Stimulated activated CD8-positive, alpha-beta memory T cell treated with anti-CD3 and anti-CD28 coated beads, Interleukin-2, amount 100 ng/mL, for 48 hours (primary cell): ENCODE results near the gene CKS1B.

Experiments used
- DNase-seq, 2 donors: peaks; one replicate each; pipeline ENCODE4 v3.0.0-alpha.2; 2020; ENCODE audit warnings: low read depth in 2 of 2

CKS1B gene

DNA sequence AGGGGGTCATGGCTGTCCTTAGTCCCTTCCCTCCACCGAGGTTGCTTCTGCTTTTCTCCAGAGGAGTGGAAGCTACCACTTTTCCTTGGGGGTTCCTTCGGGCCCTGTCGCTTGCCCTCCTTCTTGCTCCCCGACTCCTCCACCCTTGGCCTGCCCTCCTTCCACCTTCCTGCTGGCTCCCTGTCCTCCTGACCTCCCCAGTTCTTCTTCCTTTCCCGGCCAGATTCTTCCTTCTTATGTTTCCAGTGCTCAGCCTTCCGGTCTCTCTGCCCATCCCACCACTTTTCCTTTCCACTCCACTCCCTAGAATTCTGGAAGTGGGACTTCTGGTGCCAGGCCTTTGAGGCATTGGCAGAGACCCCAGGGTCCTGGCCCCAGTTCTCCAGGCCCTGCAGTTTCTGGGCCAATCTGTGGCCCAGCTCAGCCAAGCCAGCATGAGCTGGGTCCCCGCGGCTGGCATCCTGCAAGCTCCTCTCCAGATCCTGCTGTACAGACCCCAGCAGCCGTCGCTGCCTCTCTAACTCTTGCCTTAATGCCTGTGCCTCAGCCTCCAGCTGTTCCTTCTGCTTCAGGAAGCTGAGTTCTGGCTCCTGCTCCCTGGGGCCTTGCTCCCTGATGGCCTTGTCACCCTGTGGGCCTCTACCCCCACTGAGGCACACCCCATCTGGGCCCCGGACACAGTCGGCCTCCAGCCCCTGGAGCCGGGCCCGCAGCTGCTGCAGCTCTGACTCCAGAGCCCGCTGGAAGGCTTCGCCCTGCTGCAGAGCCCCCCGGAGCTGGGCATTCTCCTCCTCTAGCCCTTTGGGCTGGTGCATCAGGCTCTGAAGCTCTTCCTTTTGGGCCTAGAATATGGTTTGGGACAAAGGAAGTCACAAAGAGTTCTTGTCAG is 28.3 kb upstream of the CKS1B start:
- DNase-seq = no peak

DNA sequence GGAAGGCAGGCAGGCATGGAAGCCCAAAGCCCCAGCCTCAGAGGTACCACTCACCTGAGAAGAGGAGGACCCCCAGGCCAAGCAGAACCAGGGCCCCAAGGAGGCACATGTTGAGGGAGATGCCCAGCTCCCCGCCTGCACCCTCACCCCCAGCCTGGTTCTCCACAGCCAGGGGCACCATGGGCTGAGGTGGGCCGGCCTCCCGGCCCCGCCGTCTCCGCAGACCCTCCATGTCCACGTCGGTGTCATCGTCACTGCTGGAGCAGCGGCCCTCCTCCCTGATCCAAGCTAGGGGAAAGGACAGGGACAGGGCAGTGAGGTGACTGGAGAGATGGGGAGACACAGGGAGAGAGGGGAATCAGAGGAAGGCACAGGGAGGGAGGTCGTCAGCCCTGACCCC is 26.4 kb upstream of the CKS1B start:
- no peak for DNase-seq

DNA sequence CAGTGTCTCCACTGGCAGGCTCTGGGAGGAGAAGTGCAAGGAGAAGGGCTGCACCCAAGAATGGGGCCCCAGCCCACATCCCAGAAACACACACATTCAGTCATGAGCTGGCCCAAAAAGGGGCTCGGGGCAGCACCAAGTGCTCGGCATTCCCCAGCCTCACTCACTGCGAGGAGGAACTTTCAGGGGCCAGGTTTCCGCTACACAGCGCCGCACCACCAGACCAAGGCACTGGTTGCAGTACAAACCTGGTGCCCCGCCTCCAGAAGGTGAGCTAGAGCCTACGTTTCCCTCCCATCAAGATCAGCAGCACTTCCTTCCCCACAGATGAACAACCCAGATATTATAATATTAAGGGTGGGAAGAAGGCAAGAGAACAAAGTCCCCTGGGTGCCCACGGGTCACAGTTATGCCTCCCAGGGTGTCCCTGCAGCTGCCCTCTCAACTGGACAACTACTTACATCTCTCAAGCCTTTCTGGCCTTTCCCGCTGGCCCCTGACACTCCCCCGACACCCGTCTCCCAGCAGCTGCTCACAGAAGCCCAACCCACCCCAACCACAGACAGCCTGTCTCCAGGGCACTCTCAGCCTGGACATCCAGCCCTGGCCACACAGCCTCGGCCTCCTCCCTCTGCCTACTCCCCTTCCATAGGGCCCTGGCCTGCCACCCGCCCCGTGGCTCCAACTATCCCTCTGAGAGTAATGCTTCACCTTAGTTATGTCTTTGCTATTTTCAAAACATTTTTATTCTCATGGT is 22.4 kb upstream of the CKS1B start:
- DNase-seq = peak; percentile 30 to 47

DNA sequence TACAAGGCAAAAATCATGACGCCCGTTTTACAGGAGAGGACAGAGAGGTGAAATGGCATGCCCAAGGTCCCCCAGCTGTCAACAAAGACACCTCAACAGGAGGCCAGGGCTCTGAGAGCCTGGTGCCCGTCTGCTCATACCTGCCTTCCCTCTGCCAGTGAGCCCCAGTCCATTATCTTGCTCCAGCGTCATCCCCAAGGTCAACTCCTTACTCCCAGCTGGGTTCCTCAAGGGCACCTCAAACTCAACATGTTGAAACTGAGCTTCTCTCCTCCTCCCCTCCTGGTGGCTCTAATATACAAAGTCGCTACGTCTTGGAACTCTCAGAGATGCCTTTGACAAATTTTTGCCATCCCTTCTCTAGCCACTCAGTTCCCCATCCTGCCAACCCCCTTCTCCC is 21.8 kb upstream of the CKS1B start:
- DNase-seq = no peak

DNA sequence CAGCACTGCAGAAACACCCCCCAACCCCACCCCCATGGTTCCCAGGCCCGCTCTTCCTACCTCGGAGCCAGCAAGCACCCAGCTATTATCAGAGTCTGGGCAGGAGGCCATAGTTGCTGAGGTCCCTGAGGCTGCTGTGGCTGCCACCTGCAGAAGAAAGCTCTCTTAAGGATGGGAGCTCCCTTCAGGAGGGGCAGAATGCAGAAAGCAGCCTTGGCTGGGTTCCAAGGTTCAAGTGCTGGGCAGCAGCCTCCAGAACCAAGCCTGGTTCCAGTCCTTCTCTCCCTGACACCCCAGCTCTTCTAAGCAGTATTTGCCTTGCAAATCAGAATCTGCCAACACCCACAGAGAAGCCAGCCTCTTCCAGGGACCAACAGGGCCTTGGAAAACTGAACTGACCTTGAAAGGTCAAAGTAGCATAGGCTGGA is 20.9 kb upstream of the CKS1B start:
- DNase-seq = no peak

DNA sequence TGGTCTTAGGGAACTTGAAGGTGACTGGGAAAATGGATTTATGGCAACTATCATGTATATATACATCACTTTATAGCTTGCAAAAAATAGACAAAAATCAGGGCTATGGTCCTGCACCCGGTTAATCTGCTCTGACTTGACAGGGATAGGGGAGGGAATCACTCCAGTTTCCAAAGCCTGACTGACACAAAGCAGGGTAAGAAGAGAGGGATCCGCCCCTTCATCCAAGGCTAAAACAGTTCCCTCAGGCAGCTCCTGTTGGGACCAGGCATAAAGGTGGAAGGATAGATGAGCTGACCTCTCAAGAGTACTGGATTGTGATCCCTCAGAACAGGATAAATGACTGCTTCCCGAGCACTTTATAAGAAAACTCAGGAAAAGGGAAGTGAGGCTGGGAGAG is 19.9 kb upstream of the CKS1B start:
- no peak for DNase-seq

DNA sequence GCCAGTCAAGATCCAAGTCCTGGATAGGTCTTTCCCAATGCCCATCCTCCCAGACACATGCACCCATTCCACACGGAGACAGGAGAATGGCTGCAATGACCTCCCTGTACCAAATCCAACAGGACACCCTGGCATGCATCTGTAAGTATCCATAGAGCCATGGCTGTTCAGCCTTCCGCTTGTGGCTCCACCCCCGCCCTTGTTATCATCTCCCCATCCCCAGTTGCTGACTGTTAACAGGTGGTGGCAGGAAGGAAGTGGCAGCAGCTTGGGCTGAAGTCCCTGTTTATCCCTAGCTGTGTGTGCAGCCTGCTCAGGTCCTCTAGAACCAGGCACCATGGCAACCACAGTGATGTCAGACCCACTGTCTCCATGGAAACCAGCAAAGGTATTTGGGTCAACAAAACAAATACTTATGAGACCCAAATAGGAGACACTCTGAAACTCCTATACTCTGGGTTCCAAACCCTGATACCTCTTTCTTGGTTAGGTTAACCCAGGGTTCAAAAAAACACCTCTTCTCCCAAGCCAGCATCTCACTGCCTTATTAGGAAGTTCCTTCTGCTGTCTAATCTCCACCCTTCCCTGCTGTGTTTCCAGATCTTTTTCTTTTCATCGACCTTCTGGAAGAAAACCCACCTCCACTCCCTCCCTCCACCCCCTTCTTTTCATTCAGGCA is 19.3 kb upstream of the CKS1B start:
- peak; percentile 52 to 62 for DNase-seq

DNA sequence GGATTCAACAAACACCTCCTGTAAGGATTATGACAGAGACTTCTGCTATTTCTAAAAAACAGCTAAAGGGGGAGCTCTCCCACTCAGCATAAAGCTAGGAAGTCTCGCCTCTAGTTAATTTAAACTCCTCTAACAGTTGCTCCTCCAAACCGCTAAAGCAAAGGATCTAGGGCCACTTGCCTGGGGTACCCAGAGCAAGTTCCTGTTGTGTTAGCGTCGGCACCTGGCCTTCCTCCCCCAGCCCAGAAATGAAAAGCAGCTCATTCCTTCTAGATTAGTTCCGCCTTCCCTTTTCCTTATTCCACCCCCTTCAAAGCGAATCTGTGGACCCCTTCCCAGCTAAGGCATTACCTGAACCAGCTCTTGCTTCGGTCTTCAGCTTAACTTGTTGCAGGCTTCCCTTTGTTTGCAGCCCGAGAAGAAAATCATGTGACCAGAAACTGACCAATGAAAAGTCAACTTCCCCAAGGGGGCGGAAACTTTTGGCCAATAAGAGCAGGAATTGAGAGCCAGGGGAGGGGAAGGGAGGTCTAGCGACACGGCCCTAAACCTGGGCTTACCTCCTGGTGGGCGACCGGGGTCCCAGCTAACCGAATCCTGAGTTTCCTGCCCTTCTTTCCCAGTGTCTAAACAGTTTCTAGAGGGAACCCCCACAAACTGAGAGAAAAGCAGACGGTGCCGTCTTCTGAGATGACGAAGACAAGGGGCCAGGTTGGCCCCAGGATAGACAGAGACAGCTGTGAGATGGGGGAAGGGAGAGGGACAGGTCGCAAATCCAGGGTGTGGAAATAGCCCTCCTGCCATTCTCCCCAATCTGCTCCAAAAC is 18.6 kb upstream of the CKS1B start, which contains the start of gene PBXIP1:
TSS of gene PBXIP1 (minus strand) at position 382 of the 826 bp plus-strand sequence. CDS start 2,378 bp downstream, outside the sequence.
- DNase-seq = peak; percentile 27 to 58

DNA sequence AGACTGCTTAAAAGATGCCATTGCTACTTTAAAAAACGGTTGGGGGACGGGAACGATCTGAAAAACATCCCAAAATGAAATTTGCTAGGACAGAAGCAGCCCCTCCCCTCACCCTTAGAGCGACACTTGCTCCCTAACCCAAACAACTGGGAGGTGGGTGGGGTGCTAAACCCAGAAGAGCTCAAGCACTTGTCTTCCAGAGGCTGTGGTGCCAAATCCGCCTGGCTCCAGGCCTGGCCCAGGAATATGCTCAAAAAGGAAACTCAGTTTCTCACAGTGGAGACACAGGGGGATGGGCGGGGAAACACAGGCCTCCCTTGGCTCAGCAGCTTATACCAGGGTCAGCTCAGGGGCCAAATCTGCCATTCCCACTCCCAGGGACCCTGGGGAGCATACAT is 17.9 kb upstream of the CKS1B start:
- DNase-seq = no peak

DNA sequence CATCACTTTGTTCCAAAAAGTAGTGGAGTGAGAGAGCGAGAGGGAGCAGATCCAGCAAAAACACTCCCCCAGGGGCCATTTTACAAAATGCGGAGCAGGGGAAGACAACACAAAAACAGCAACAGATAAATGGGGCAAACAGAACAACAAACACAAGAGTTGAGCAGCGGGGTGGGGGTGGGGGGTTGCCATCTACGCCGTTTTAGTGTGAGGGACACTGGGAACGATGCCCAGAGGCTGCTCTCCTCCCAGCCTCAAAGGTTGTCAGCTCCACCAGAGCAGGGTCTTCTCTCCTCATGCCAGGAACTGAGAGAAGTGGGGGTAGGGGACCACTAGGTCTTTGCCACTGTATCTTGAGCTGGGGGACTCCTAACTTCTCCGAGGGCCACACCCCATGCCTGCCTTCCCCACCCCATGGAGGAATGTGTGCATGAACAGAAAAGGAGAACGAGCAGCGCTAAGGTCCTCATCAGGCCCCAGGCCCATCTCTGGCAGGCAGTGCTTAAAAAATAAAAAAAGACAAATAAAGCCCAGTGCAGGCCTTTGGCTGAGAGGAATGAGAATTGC is 17.3 kb upstream of the CKS1B start:
- no peak for DNase-seq

DNA sequence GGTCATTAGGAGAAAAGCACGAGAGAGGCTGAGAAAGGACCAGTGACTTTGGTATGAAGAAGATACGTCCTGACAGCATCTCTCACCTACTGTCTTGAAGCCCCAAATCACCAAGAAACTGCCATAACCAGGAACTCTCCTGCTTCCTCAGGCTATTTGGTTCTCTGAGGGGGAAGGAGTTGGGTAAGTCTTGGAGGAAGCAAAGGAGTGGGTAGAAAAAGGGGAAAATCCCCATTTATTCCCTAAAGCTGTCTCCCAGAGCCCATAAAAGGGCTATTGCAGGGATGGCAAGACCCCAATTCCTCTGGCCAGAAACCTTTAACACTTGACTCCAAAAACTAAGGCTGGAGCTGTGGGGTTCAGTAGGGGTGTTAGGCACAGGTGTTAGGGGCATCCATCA is 16.4 kb upstream of the CKS1B start:
- DNase-seq = no peak

DNA sequence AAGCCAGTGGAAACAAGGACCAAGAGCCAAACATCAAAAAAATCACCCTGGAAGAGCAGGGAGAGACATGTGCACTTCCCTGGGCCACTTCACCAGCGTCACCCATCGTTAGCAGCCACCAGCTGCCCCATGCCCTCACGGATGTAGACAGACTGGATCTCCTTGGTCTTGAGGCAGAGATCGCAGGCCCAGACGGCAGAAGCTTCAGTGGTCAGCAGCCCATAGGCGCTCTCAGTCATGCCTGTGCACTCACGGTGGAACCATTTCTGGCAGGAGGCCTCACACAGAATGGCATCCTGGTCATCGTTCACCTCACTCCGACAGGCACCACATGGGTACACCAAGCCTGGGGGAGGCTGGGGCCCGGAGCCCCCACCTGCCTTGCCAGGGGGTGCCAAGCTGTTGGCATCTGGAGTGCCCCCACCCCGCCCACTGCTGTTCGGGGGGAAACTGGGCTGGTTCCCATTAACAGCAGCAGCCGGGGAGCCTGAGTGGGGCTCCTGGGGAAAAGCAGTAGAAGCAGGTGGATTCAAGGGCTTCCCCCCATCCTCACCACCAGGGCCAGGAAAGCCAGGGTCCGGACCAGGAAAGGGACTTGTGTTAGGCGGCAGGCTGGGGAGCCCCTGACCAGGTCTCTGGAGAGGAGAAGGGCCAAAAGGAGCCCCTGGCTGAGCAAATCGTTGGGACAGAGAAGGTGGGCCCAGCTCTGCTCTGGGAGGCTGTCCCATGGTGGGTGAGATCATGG is 15.6 kb upstream of the CKS1B start:
- no peak for DNase-seq

DNA sequence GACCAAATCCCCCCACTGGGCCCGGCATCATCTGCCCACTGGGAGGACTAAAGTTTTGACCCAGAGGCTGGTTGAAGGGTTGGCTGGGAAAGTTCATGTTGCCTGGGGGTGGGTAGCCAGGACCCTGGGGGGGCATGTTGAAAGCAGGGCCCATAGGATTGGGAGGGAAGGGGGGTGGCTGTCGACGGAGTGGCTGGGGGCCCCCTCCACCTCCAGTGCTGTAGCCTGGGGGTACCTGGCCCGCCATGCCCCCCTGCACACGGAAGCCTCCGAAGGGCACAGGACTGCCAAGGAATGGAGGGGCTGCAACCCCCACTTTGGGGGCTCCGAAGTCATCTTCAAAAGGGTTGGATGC is 15.1 kb upstream of the CKS1B start:
- DNase-seq = no peak

DNA sequence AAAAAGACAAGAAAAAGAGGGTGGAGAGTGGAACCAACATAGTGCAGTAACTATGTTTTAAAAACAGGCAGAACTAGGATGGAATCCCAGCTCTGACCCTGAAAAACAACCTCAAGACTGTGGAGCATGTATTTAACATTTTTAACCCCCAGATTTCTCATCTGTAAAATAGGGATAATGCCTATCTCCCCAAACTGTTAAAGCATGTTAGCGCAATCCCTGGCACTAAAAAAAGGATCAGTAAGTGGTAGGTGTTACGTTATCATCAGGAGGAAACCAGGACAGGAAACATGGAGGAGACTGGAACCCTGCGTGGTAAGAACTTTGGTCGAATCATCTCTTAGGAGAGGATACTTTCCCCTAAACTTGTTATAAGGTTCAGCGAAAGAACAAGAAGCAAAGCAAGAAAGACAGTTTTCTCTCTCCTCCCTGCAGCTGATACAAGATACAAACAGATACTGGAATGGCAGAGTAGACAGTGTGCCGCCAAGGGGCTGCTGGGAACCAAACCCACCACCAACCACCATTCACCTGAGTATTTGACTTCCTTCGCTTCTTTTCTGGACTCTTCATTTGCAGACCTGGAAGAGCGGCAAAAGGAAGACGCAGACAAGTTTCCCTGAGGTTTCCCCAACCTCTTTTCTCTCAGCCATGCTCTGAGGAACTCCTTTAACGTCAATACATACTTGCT is 13.9 kb upstream of the CKS1B start:
- DNase-seq = no peak

DNA sequence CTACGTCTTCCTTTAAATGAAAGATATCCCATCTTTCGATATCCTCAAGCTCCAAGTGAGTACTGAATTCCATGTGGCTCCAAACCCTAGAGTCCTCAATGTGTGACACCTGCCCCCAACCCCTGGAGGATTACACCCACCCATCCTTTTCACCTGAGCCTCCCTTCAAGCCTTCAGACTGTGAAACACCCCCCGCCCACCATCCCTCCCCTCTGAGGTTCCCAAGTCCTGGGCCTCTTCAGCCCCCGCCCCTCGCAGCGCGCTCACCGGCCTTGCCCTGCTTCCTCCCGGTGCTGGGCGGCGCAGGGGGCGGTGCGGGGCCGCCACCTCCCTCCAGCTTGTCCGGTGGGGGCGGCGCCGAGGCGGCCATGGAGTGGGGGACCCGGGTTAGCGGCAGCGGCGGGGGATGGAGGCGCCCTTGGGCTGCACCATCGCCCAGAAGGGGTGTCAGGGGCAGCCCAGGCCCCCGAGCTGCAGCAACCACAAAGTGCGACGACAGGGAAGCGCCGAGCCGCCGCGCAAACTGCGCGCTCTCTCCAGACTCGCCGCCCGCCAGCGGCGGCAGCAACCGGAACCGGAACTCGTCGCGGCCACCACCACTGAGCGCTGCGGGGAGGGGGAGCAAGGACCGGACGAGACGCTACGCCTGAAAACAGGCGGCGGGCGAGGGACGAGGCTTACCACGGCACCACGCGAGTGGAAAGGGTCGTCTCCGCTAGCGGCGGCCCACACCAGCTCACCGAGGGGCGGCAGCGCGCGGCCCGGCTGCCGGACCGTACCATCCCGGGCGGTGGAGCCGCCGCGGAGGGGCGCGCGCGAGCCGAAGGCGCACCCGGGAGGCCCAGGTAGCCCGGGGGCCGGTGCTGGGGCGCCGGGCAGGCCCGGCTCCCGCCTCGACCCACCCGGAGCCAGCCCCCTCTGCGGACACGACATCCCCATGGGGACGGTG is 13.0 kb upstream of the CKS1B start, which contains the start of gene PYGO2:
TSS of gene PYGO2 (minus strand) at position 576 of the 949 bp plus-strand sequence. CDS start at position 370, 206 bp downstream.
- DNase-seq = peak; percentile 76 to 78

DNA sequence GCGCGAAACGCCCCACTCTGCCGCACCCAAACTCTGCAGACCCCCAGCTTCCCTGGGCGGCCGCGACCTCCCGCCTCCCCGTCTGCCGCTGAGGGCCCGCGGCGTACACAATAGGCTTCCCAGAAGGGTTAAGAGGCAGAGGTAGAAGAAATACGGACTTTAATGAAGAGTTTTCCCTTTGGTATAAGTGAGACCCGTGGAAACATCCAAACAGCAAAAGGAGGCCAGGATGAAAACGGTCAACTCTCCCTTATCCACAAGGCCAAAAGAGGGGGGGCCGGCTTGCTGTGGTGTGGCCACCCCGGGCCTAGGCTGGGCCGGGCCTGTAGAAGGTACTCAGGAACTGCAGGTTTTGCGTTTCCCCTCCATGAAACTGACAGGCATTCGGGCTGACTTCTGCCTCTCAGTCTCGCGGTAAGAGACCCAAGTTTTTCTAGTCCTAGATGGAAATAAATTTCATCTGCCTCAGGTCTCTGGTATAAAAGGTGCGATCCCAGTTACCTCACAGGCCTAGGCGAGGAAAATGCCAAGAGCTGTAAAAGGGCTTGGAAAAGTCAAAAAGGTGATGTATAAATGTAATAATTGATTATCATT is 12.2 kb upstream of the CKS1B start:
- DNase-seq = no peak

DNA sequence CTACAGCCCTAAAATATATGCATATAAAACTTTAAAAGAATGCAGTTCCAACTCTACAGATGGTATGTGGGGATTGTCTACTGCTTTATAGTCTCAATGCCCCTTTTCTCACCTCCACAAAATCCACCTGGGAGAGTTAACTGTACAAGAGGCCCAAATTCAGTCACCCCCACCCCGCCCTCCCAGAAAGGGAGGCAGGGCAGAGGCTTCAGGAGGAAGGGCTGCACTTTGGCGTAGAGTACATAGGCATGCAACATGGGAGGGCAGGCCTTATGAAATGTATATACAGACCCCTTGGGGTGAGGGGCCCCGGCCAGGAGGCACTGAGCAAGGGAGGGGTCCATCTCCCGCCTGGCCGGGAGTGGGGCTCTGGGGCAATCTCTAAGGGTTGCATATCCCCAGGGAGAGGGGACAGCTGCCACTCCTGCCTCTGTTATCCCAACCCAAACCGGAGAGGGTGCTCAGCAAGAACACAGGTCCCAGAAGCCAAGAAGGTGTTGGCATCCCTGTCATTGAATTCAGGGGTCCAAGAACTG is 11.6 kb upstream of the CKS1B start:
- no peak for DNase-seq

DNA sequence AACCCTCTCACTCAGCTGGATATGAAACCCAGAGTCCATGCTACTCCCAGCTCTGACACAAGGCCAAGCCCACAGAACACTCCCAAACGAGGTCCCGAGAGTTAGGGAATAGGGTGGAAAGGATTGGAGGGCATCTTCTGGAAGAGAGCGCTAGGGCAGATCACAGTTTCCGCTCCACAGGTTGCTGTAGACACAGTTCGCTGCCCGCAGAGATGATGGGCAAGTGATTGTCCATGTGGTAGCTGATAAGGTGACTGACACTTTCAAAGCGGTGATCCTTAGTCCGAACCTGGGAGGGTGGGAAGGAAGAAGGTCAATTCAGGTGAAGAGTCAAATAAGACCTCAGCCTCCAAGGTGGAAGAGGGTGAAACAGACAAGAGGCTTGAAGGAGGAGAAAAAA is 10.8 kb upstream of the CKS1B start:
- DNase-seq = no peak
